Measurements from ENCODE around the gene TUT4.

- TF ChIP-seq, protein P1, sequence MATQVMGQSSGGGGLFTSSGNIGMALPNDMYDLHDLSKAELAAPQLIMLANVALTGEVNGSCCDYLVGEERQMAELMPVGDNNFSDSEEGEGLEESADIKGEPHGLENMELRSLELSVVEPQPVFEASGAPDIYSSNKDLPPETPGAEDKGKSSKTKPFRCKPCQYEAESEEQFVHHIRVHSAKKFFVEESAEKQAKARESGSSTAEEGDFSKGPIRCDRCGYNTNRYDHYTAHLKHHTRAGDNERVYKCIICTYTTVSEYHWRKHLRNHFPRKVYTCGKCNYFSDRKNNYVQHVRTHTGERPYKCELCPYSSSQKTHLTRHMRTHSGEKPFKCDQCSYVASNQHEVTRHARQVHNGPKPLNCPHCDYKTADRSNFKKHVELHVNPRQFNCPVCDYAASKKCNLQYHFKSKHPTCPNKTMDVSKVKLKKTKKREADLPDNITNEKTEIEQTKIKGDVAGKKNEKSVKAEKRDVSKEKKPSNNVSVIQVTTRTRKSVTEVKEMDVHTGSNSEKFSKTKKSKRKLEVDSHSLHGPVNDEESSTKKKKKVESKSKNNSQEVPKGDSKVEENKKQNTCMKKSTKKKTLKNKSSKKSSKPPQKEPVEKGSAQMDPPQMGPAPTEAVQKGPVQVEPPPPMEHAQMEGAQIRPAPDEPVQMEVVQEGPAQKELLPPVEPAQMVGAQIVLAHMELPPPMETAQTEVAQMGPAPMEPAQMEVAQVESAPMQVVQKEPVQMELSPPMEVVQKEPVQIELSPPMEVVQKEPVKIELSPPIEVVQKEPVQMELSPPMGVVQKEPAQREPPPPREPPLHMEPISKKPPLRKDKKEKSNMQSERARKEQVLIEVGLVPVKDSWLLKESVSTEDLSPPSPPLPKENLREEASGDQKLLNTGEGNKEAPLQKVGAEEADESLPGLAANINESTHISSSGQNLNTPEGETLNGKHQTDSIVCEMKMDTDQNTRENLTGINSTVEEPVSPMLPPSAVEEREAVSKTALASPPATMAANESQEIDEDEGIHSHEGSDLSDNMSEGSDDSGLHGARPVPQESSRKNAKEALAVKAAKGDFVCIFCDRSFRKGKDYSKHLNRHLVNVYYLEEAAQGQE (IDR thresholded peaks at IDR 0.05; ENCODE audit: unreplicated experiment), result no peak
- TF ChIP-seq, protein P2, sequence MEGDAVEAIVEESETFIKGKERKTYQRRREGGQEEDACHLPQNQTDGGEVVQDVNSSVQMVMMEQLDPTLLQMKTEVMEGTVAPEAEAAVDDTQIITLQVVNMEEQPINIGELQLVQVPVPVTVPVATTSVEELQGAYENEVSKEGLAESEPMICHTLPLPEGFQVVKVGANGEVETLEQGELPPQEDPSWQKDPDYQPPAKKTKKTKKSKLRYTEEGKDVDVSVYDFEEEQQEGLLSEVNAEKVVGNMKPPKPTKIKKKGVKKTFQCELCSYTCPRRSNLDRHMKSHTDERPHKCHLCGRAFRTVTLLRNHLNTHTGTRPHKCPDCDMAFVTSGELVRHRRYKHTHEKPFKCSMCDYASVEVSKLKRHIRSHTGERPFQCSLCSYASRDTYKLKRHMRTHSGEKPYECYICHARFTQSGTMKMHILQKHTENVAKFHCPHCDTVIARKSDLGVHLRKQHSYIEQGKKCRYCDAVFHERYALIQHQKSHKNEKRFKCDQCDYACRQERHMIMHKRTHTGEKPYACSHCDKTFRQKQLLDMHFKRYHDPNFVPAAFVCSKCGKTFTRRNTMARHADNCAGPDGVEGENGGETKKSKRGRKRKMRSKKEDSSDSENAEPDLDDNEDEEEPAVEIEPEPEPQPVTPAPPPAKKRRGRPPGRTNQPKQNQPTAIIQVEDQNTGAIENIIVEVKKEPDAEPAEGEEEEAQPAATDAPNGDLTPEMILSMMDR (conservative IDR thresholded peaks at IDR 0.05; ENCODE audit: low read depth in 2 of 2), result no peak
- TF ChIP-seq, protein P3, sequence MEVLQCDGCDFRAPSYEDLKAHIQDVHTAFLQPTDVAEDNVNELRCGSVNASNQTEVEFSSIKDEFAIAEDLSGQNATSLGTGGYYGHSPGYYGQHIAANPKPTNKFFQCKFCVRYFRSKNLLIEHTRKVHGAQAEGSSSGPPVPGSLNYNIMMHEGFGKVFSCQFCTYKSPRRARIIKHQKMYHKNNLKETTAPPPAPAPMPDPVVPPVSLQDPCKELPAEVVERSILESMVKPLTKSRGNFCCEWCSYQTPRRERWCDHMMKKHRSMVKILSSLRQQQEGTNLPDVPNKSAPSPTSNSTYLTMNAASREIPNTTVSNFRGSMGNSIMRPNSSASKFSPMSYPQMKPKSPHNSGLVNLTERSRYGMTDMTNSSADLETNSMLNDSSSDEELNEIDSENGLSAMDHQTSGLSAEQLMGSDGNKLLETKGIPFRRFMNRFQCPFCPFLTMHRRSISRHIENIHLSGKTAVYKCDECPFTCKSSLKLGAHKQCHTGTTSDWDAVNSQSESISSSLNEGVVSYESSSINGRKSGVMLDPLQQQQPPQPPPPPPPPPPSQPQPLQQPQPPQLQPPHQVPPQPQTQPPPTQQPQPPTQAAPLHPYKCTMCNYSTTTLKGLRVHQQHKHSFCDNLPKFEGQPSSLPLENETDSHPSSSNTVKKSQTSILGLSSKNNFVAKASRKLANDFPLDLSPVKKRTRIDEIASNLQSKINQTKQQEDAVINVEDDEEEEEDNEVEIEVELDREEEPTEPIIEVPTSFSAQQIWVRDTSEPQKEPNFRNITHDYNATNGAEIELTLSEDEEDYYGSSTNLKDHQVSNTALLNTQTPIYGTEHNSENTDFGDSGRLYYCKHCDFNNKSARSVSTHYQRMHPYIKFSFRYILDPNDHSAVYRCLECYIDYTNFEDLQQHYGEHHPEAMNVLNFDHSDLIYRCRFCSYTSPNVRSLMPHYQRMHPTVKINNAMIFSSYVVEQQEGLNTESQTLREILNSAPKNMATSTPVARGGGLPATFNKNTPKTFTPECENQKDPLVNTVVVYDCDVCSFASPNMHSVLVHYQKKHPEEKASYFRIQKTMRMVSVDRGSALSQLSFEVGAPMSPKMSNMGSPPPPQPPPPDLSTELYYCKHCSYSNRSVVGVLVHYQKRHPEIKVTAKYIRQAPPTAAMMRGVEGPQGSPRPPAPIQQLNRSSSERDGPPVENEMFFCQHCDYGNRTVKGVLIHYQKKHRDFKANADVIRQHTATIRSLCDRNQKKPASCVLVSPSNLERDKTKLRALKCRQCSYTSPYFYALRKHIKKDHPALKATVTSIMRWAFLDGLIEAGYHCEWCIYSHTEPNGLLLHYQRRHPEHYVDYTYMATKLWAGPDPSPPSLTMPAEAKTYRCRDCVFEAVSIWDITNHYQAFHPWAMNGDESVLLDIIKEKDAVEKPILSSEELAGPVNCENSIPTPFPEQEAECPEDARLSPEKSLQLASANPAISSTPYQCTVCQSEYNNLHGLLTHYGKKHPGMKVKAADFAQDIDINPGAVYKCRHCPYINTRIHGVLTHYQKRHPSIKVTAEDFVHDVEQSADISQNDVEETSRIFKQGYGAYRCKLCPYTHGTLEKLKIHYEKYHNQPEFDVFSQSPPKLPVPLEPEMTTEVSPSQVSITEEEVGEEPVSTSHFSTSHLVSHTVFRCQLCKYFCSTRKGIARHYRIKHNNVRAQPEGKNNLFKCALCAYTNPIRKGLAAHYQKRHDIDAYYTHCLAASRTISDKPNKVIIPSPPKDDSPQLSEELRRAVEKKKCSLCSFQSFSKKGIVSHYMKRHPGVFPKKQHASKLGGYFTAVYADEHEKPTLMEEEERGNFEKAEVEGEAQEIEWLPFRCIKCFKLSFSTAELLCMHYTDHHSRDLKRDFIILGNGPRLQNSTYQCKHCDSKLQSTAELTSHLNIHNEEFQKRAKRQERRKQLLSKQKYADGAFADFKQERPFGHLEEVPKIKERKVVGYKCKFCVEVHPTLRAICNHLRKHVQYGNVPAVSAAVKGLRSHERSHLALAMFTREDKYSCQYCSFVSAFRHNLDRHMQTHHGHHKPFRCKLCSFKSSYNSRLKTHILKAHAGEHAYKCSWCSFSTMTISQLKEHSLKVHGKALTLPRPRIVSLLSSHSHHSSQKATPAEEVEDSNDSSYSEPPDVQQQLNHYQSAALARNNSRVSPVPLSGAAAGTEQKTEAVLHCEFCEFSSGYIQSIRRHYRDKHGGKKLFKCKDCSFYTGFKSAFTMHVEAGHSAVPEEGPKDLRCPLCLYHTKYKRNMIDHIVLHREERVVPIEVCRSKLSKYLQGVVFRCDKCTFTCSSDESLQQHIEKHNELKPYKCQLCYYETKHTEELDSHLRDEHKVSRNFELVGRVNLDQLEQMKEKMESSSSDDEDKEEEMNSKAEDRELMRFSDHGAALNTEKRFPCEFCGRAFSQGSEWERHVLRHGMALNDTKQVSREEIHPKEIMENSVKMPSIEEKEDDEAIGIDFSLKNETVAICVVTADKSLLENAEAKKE (CRISPR knock-in tag; IDR thresholded peaks at IDR 0.05), result no peak
- TF ChIP-seq JUNB (IDR thresholded peaks at IDR 0.05; ENCODE audit: unreplicated experiment) (no peak), POLR2AphosphoS5 (IDR thresholded peaks at IDR 0.05; ENCODE audit: low read depth) (no peak), EZH2 (IDR thresholded peaks at IDR 0.05; ENCODE audit: low read depth, unreplicated experiment) (no peak), EZH2phosphoT487 (IDR thresholded peaks at IDR 0.05; ENCODE audit: unreplicated experiment) (no peak), CREB1 (CRISPR knock-in tag; IDR thresholded peaks at IDR 0.05; ENCODE audit: low read depth) (no peak), STAT1 (IDR thresholded peaks at IDR 0.05; ENCODE audit: unreplicated experiment) (no peak)
- TF ChIP-seq, protein P4, sequence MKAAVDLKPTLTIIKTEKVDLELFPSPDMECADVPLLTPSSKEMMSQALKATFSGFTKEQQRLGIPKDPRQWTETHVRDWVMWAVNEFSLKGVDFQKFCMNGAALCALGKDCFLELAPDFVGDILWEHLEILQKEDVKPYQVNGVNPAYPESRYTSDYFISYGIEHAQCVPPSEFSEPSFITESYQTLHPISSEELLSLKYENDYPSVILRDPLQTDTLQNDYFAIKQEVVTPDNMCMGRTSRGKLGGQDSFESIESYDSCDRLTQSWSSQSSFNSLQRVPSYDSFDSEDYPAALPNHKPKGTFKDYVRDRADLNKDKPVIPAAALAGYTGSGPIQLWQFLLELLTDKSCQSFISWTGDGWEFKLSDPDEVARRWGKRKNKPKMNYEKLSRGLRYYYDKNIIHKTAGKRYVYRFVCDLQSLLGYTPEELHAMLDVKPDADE (IDR thresholded peaks at IDR 0.05), result no peak
Measured at GRCh38 chr1:52424813-52425212, 128.1 kb downstream of the TUT4 start.

Data from GM23338 (cell line).